Retina (tissue), 1 donor: ENCODE measurements around the gene APOA1.

ENCODE experiments used
- DNase-seq: peaks from one replicate; pipeline ENCODE4 v3.0.0-alpha.2; 2016

APOA1 gene

GRCh38 chr11:116837231-116838091, at the start of gene APOA1:
APOA1 (minus strand) TSS chr11:116837622; CDS start chr11:116837387, 235 bp downstream.
- peak; percentile 29 for DNase-seq

GRCh38 chr11:116885951-116886655, 48.7 kb upstream of the APOA1 start:
- DNase-seq: no peak

GRCh38 chr11:116882386-116882785, 45.0 kb upstream of the APOA1 start:
- no peak for DNase-seq

GRCh38 chr11:116881143-116881542, 43.7 kb upstream of the APOA1 start:
- DNase-seq: no peak

GRCh38 chr11:116879800-116880625, 42.6 kb upstream of the APOA1 start:
- DNase-seq: peak; percentile 41

GRCh38 chr11:116876656-116877055, 39.2 kb upstream of the APOA1 start:
- DNase-seq: no peak

GRCh38 chr11:116875194-116875593, 37.8 kb upstream of the APOA1 start:
- DNase-seq: no peak

- no peak for DNase-seq
These were observed 36.8 kb upstream of the APOA1 start for GRCh38 chr11:116874251-116874650.

- DNase-seq: no peak
These were observed 36.0 kb upstream of the APOA1 start for GRCh38 chr11:116873381-116873780.

- no peak for DNase-seq
These were observed 33.8 kb upstream of the APOA1 start for GRCh38 chr11:116871248-116871647.

GRCh38 chr11:116870054-116870453, 32.6 kb upstream of the APOA1 start:
- no peak for DNase-seq

- no peak for DNase-seq
These were observed 32.2 kb upstream of the APOA1 start for GRCh38 chr11:116869610-116870009.

GRCh38 chr11:116868066-116868465, 30.6 kb upstream of the APOA1 start:
- no peak for DNase-seq

GRCh38 chr11:116867619-116868018, 30.2 kb upstream of the APOA1 start:
- DNase-seq: no peak

- no peak for DNase-seq
These were observed 29.5 kb upstream of the APOA1 start for GRCh38 chr11:116866804-116867455.

GRCh38 chr11:116865696-116866095, 28.3 kb upstream of the APOA1 start:
- DNase-seq: no peak

- DNase-seq: no peak
These were observed 27.1 kb upstream of the APOA1 start for GRCh38 chr11:116864531-116864930.

- no peak for DNase-seq
These were observed 25.5 kb upstream of the APOA1 start for GRCh38 chr11:116862951-116863350.

GRCh38 chr11:116862185-116862584, 24.8 kb upstream of the APOA1 start:
- no peak for DNase-seq

GRCh38 chr11:116861539-116861938, 24.1 kb upstream of the APOA1 start:
- no peak for DNase-seq

GRCh38 chr11:116860303-116860702, 22.9 kb upstream of the APOA1 start:
- no peak for DNase-seq

GRCh38 chr11:116859175-116859574, 21.8 kb upstream of the APOA1 start:
- DNase-seq: no peak

- DNase-seq: no peak
These were observed 20.5 kb upstream of the APOA1 start for GRCh38 chr11:116857936-116858335.
